Muscle of leg (tissue), 16 donors: Measurements from ENCODE around the gene SLC17A7. TPM values are rescaled to one million over a fixed set of nuclear protein-coding genes. Genes with fewer than 3 reads are reported as not detected.

ENCODE experiments used
- DNase-seq: peaks from one replicate; pipeline ENCODE4 v3.0.0; 2013
- H3K27ac ChIP-seq: one replicate; pipeline ENCODE4 v1.5.1; 2013; ENCODE audit warnings: mild to moderate bottlenecking, low read length, control low read depth
- H3K27me3 ChIP-seq: one replicate; pipeline ENCODE4 v1.6.1; 2013; ENCODE audit warnings: low read length; ENCODE audit not compliant: control insufficient read depth, insufficient read depth
- H3K36me3 ChIP-seq: one replicate; pipeline ENCODE4 v1.6.1; 2013; ENCODE audit warnings: low read length; ENCODE audit not compliant: control insufficient read depth, insufficient read depth
- H3K4me1 ChIP-seq: one replicate; pipeline ENCODE4 v1.6.1; 2013; ENCODE audit warnings: low read length; ENCODE audit not compliant: control insufficient read depth, insufficient read depth
- H3K4me3 ChIP-seq: one replicate; pipeline ENCODE4 v1.5.1; 2013; ENCODE audit warnings: low read length, control low read depth
- H3K9me3 ChIP-seq: replicated peaks from 2 replicates; pipeline ENCODE4 v1.6.1; 2013; ENCODE audit warnings: low read depth, low read length; ENCODE audit not compliant: control insufficient read depth
- WGBS: methylation state at CpG from one replicate; pipeline ENCODE4 v1.1.5; 2013; ENCODE audit warnings: missing lambda C conversion rate; ENCODE audit not compliant: insufficient coverage; 5-methylcytosine and 5-hydroxymethylcytosine counted together
- long read RNA-seq, 11 donors: transcript quantifications; one replicate each; lab custom pipeline, GENCODE V29; 2026
- polyA plus RNA-seq, 8 donors: library from polyadenylated mRNA; unstranded; fragments of 120-200 nt; gene quantifications; one replicate each; pipeline versions ENCODE4 v1.2.1 to v1.2.3, GENCODE V29; 2013; ENCODE audit warnings: inconsistent platforms in 1 of 8, low replicate concordance in 1 of 8; ENCODE audit not compliant: insufficient read length in 8 of 8, insufficient read depth in 1 of 8
- total RNA-seq: library from RNA; stranded (reverse); fragments of 120-200 nt; gene quantifications from one replicate; pipeline ENCODE4 v1.2.4, GENCODE V29; 2013

The SLC17A7 gene
- 0.53 TPM for total RNA-seq
- polyA plus RNA-seq: 1 to 10 TPM in 5 of 8 donors, under 1 TPM in 3; 0.60 to 1.7 (median 1.2) TPM
- long read RNA-seq, donor 1, partial matches to known transcripts: 93 of 93 reads
- long read RNA-seq, donor 1, other reads (novel, unspliced or antisense): 0 of 93 reads
- long read RNA-seq, donor 2: 0 reads
- long read RNA-seq, donor 3: 0 reads
- long read RNA-seq, donor 4: 0 reads
- long read RNA-seq, donor 5, partial matches to known transcripts: 0 of 1 reads
- long read RNA-seq, donor 5, other reads (novel, unspliced or antisense): 0 of 1 reads
- long read RNA-seq, donor 6: 0 reads
- long read RNA-seq, donor 7, partial matches to known transcripts: 10,278 of 12,021 reads
- long read RNA-seq, donor 7, other reads (novel, unspliced or antisense): 1,743 of 12,021 reads
- long read RNA-seq, donor 8, partial matches to known transcripts: 10,056 of 10,273 reads
- long read RNA-seq, donor 8, other reads (novel, unspliced or antisense): 216 of 10,273 reads
- long read RNA-seq, donor 9: 0 reads
- long read RNA-seq, donor 10: 0 reads
- long read RNA-seq, donor 11: 0 reads

DNA sequence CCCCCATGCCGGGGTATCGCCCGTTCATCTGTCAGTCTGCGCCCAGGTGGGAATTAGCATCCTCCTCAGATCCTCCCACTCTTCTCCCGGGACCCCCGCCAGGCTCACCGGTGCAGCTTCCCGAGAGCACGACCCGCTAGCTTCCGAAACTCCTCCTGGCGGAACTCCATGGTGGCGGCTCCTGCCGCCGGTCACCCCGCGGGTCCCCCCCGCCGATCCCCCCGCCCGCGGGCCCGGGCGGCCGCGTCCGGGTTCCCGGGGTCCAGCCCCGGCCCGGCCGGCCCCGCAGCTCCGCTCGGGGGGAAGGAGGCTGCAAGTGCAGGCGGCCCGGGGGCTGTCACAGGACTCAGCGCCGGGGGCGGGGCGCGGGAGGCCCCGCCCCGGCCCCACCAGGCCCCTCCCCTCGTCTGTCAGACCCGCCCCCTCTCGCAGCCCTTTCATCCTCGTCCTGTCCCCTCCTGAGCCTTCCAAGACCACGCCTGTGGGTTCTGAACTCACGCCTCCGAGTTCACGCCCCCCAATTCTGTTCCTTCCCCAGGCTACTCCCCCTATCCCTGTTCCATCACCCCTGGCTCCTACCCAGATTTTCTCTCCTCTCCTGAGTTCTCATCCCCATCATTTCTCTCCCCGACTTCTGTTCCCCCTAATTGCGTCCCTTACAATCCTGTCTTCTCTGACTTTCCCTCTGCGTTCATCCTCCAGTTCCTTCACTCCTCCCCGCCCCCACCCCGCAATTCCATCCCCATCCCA is at the start of gene SLC17A7:
Gene SLC17A7 (minus strand): TSS at position 318 of the 750 bp plus-strand sequence. CDS start 148 bp downstream, at position 170.
- DNase-seq: peak; percentile 74

DNA sequence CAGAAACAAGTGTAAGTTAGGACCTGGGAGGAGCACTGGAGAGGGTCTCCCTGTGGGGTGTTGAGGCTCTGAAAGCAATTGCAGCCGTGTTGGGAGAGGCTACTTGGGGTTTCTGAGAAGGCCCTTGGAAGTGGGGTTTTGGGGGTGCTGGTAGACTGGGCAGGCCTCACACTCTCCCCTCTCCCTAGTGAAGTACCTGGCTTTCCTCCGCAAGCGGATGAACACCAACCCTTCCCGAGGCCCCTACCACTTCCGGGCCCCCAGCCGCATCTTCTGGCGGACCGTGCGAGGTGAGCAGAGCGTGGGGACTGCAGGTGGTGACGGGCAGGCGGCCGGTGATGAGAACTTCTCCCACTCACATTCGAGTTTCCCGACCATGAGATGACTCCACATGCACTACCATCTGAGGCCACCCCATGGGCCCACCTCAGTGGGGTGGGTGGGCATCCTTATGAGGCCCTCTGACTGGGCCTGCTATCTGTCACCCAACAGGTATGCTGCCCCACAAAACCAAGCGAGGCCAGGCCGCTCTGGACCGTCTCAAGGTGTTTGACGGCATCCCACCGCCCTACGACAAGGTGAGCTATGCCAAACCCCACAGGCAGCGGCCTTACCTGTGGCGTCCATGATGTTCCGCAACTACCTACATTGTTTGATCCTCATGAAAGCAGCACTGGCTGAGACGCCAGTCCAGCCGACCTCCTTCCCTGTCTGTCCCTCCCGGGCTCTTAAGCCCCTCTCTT is 49.1 kb upstream of the SLC17A7 start:
- H3K36me3 ChIP-seq: peaks cover 49% of the 10 kb centered on the region
- WGBS: 88% methylated on average over 19 of the region's 27 CpGs

More for the DNA sequence above, at the start of gene SLC17A7:
- peak within 1 kb of the TSS; percentile 55 for H3K27ac ChIP-seq
- H3K4me1 ChIP-seq: peaks cover 25% of the 10 kb centered on the region
- peaks cover 66% of the 10 kb centered on the region for H3K27me3 ChIP-seq
- peaks cover 6% of the 10 kb centered on the region for H3K36me3 ChIP-seq
- peak within 1 kb of the TSS; percentile 72 for H3K4me3 ChIP-seq
- 1% methylated on average over 52 of the region's 56 CpGs for WGBS
- no peaks in the 10 kb centered on the region for H3K9me3 ChIP-seq

DNA sequence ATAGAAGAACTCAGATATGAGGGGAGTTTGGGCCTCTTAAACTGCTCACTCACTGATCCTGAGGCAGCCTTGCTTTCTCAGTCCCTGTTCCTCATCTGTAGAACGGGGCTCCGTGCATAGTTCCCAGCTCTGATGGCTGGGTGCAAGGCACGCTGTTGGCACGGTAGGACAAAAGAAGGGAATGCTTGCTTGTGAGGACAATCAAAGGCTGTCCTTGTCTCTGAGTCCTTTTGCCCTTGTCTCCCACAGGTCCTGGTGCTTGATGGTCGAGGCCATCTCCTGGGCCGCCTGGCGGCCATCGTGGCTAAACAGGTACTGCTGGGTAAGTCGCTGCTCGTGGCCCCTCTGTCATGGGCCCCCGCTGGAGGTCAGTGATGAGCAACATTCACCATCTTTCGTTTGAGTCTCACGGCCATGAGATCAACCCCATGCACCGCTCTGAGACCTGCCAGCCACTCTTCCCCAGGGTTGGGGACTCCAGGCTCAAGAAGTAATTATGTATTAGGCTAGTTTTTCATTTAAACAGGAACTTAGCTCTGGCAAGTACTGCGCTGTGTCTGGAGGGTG is 48.4 kb upstream of the SLC17A7 start:
- Histone ChIP-seq H3K9me3 (no peaks in the 10 kb centered on the region), H3K27me3 (no peaks in the 10 kb centered on the region), H3K4me1 (peaks cover 33% of the 10 kb centered on the region), H3K27ac (peak overlapping the region; percentile 93), H3K4me3 (peak overlapping the region; percentile 97), H3K36me3 (peaks cover 49% of the 10 kb centered on the region)
- no peak for DNase-seq
- 57% methylated on average over 6 of the region's 15 CpGs for WGBS

More for the DNA sequence above, 49.1 kb upstream of the SLC17A7 start:
- Histone ChIP-seq H3K9me3 (no peaks in the 10 kb centered on the region), H3K27me3 (no peaks in the 10 kb centered on the region), H3K27ac (peak overlapping the region; percentile 17), H3K4me3 (no peak overlapping the region), H3K4me1 (peaks cover 34% of the 10 kb centered on the region)
- DNase-seq: no peak

DNA sequence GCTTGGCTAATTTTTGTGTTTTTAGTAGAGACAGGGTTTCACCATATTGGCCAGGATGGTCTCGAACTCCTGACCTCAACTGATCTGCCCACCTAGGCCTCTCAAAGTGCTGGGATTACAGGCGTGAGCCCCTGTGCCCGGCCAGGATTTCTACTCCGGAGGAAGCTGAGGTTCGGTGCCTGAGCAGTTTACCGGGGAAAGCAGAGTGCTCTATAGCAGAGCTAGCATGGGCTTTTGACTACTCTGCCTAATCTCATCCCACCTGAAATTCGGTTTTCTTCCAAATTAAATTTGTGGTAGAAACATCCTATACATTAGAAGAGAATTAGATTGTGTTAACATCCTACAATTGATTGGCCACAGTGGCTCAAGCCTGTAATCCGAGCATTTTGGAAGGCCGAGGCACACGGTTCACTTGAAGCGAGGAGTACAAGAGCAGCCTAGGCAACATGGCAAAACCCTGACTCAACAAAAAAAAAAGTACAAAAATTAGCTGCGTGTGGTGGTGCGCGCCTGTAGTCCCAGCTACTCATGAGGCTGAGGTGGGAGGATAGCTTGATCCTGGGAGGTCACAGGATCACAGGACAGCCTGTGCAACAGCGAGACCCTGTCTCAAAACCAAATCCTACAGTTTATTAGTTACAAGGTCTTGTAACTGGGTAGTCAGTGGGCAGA is 47.7 kb upstream of the SLC17A7 start:
- DNase-seq: no peak

DNA sequence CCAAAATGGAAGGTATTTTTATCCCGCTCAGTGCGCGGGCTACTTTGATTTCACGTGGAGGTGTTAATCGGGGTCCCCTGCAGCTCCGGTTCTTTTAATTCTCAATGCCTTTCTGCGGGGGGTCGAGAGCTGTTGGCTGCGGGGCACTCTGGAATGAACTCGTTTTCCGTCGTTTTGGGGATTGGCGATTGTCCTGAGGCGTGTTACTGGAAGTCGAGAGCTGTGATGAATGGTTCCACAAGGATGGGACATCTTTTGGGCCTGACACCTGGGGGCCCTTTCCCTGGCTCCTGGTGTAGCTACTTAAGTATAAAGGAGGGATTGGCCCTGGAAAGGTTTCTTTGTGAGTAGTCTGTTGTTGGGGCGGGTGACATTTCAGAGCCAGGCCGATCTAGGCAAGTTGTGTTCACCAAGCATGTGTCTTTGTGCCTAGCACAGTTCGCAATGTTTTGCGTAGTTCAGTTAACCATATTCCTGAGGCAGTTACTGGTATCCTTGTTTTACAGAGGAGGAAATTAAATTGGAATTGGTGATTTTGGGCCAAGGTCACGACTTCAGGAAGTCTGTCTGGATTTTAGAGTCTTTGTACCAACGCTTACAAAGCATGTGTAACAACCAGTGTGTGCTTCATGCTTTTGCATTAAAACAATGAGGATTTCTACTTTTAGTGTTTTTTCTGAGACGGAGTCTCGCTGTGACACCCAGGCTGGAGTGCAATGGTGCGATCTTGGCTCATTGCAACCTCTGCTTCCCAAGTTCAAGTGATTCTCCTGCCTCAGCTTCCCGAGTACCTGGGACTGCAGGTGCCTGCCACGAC is 46.9 kb upstream of the SLC17A7 start:
- Histone ChIP-seq H3K9me3 (no peaks in the 10 kb centered on the region), H3K4me1 (peaks cover 33% of the 10 kb centered on the region), H3K36me3 (peaks cover 49% of the 10 kb centered on the region), H3K27ac (peak overlapping the region; percentile 93), H3K27me3 (no peaks in the 10 kb centered on the region), H3K4me3 (peak overlapping the region; percentile 97)
- DNase-seq: no peak
- WGBS: under 1% methylated on average over 25 of the region's 26 CpGs

More for the DNA sequence above, 47.7 kb upstream of the SLC17A7 start:
- Histone ChIP-seq H3K9me3 (no peaks in the 10 kb centered on the region), H3K4me1 (peaks cover 33% of the 10 kb centered on the region), H3K4me3 (peak overlapping the region; percentile 97), H3K27ac (peak overlapping the region; percentile 93), H3K36me3 (peaks cover 49% of the 10 kb centered on the region), H3K27me3 (no peaks in the 10 kb centered on the region)
- WGBS: 4% methylated on average over 5 of the region's 15 CpGs

DNA sequence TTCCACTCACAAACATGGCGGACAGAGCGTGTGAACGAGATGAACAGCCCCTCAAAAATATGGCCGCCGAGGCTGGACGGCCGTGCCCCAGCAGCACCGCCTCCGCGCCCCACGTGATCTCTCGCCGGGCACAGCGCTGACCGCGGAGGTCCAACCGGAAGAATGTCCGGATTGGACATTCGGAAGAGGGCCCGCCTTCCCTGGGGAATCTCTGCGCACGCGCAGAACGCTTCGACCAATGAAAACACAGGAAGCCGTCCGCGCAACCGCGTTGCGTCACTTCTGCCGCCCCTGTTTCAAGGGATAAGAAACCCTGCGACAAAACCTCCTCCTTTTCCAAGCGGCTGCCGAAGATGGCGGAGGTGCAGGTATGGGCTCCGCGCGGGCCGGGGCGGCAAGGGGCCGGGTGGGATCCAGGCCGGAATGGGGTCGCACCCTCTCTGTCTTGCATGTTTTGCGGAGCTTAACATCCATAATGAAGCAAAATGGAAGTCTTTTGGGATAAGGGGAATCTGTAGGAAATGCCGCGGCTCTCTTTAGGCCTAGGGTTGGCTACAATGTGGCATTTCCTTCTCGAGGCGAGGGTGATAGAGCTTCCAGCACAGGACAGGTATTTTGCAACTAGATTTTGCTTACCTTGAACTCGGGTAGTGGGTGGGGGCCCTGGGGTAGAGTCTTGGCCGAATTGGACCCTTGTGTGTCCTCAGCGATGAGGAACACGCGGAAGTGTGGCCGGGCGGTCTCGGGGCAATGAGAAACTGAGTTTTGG is 46.1 kb upstream of the SLC17A7 start, which contains the start of gene RPL13A:
Gene RPL13A (plus strand): TSS at position 332 of the 769 bp plus-strand sequence. CDS start 22 bp downstream, at position 354.
- H3K36me3 ChIP-seq: peaks cover 41% of the 10 kb centered on the region
- WGBS: under 1% methylated on average over 54 of the region's 57 CpGs

DNA sequence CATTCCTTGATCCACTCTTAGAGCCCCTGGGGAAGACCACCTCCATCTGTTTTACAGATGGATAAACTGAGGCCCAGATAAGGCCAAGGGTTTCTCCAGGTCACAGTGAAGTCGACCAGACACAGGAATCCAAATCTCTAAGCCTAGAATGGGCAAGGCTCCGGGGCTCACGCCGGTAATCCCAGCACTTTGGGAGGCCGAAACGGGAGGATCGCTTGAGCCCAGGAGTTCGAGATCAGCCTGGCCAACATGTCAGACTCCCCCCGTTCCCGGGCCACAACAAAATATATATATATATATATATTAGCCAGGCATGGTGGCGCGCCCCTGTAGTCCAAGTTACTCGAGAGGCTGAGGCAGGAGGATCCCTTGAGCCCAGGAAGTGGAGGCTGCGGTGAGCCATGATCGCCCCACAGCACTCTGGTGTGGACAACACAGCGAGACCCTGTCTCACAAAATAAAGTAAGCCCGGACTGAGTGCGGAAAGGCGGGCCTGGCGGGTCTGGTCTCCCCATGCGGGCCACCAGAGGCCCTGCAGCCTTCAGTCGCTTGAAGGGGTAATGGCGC is 45.5 kb upstream of the SLC17A7 start:
- H3K36me3 ChIP-seq: peaks cover 34% of the 10 kb centered on the region
- peaks cover 31% of the 10 kb centered on the region for H3K4me1 ChIP-seq
- no peak for DNase-seq
- no peaks in the 10 kb centered on the region for H3K27me3 ChIP-seq
- peak overlapping the region; percentile 86 for H3K27ac ChIP-seq
- H3K9me3 ChIP-seq: no peaks in the 10 kb centered on the region
- WGBS: 52% methylated on average over 16 of the region's 23 CpGs
- H3K4me3 ChIP-seq: no peak overlapping the region

More for the DNA sequence above, 46.1 kb upstream of the SLC17A7 start, which contains the start of gene RPL13A:
- peak; percentile 100 for DNase-seq
- Histone ChIP-seq H3K27ac (peak within 1 kb of the TSS; percentile 93), H3K27me3 (no peaks in the 10 kb centered on the region), H3K9me3 (no peaks in the 10 kb centered on the region), H3K4me3 (peak within 1 kb of the TSS; percentile 97), H3K4me1 (peaks cover 33% of the 10 kb centered on the region)

DNA sequence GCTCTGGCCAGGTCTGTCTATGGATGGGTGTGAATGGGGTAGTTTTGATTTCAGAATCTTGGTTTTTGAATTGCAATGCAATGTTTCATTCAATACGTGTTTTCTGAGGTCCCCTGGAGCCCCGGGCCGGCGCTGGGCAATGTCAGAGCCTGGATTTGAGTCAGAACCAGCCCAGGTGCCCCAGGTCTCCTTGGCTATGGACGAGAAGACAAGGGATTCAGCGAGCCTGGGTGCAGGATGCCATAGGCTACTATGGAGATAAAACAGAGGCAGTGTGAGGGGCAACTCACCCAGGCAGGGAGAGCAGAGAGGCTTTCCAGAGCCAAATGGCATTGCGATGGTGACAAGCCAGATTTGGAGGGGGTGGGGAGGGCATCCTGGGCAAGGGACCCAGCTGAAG is 44.9 kb upstream of the SLC17A7 start:
- H3K27ac ChIP-seq: no peak overlapping the region
- WGBS: 87% methylated on average over 7 of the region's 7 CpGs
- peaks cover 28% of the 10 kb centered on the region for H3K36me3 ChIP-seq
- no peak overlapping the region for H3K4me3 ChIP-seq
- no peaks in the 10 kb centered on the region for H3K27me3 ChIP-seq
- H3K9me3 ChIP-seq: no peaks in the 10 kb centered on the region
- H3K4me1 ChIP-seq: peaks cover 31% of the 10 kb centered on the region
- peak; percentile 25 for DNase-seq
